Fibroblast of lung (primary cell): Measurements from ENCODE around the gene RGS19. TPM values are rescaled to one million over a fixed set of nuclear protein-coding genes. Genes with fewer than 3 reads are reported as not detected.

Source experiments
- DNase-seq, 2 donors: peaks; one replicate each; pipeline versions ENCODE4 v3.0.0 to v3.0.0-alpha.2; 2010; ENCODE audit warnings: low read depth in 2 of 2
- H2AFZ ChIP-seq: 2 replicates; pipeline ENCODE4 v1.5.1; 2012; ENCODE audit warnings: low read length, control low read depth, inconsistent platforms
- H3K27ac ChIP-seq: 2 replicates; pipeline ENCODE4 v1.5.1; 2011; ENCODE audit warnings: low read length, control low read depth; ENCODE audit not compliant: insufficient read depth
- H3K27me3 ChIP-seq: 2 replicates; pipeline ENCODE4 v1.5.1; 2011; ENCODE audit warnings: mild to moderate bottlenecking, low read length; ENCODE audit not compliant: control insufficient read depth, insufficient read depth
- H3K36me3 ChIP-seq: 2 replicates; pipeline ENCODE4 v1.5.1; 2011; ENCODE audit warnings: low read length; ENCODE audit not compliant: control insufficient read depth, insufficient read depth
- H3K4me1 ChIP-seq: 2 replicates; pipeline ENCODE4 v1.5.1; 2011; ENCODE audit warnings: low read length; ENCODE audit not compliant: control insufficient read depth, insufficient read depth; ENCODE audit errors: extremely low read depth
- H3K4me2 ChIP-seq: 2 replicates; pipeline ENCODE4 v1.5.1; 2011; ENCODE audit warnings: low read length, control low read depth; ENCODE audit not compliant: insufficient read depth; ENCODE audit errors: extremely low read depth
- H3K4me3 ChIP-seq, 4 experiments: fragments of 200-600 bp in 1 of 4; sonication (generic) in 1 of 4; replicated peaks in 1 of 4; 2 replicates each; pipeline ENCODE4 v1.5.1; 2011 to 2016; ENCODE audit warnings: low read length in 4 of 4, low read depth in 3 of 4, mild to moderate bottlenecking in 3 of 4, control low read depth in 2 of 4, inconsistent platforms in 1 of 4, mixed read lengths in 1 of 4; ENCODE audit not compliant: insufficient read depth in 1 of 4; ENCODE audit errors: control extremely low read depth in 1 of 4
- H3K79me2 ChIP-seq: 2 replicates; pipeline ENCODE4 v1.5.1; 2012; ENCODE audit warnings: mild to moderate bottlenecking, low read length, inconsistent platforms; ENCODE audit not compliant: control insufficient read depth, insufficient read depth
- H3K9ac ChIP-seq: 2 replicates; pipeline ENCODE4 v1.5.1; 2011; ENCODE audit warnings: mild to moderate bottlenecking, low read length, control low read depth; ENCODE audit not compliant: insufficient read depth
- H3K9me3 ChIP-seq: 2 replicates; pipeline ENCODE4 v1.5.1; 2012; ENCODE audit warnings: low read depth, low read length; ENCODE audit not compliant: control insufficient read depth, insufficient read depth
- H4K20me1 ChIP-seq: 2 replicates; pipeline ENCODE4 v1.5.1; 2011; ENCODE audit warnings: low read length; ENCODE audit not compliant: control insufficient read depth, insufficient read depth; ENCODE audit errors: extremely low read depth
- CTCF ChIP-seq, 2 donors: IDR thresholded peaks in 1 of 2; conservative IDR thresholded peaks in 1 of 2; 1 replicate in 1 of 2; 2 replicates in 1 of 2; pipeline ENCODE4 v1.5.1; 2011 to 2012; ENCODE audit warnings: low read length in 2 of 2, control low read depth in 1 of 2, inconsistent platforms in 1 of 2, low read depth in 1 of 2, mild to moderate bottlenecking in 1 of 2
- EZH2 ChIP-seq: IDR thresholded peaks from 2 replicates; pipeline ENCODE4 v1.5.1; 2012; ENCODE audit warnings: low read length, control low read depth, mild to moderate bottlenecking; ENCODE audit errors: missing control alignments
- polyA plus RNA-seq, 2 donors: library from polyadenylated mRNA; depleted of rRNA in 1 of 2; stranded (reverse) in 1 of 2; unstranded in 1 of 2; fragments of >200 nt; gene quantifications; 2 replicates each; pipeline ENCODE4 v1.2.1, GENCODE V29; 2011 to 2012; ENCODE audit warnings: missing spikeins in 1 of 2
- total RNA-seq: library from RNA; depleted of rRNA; stranded (reverse); fragments of >200 nt; gene quantifications from 2 replicates; pipeline ENCODE4 v1.2.1, GENCODE V29; 2014

Gene RGS19
- total and polyA plus RNA-seq, 2 donors (not counting 1 experiment from before 2014, with no cell fraction given) = 5.8 to 9.1 TPM

- DNase-seq = no peak
- Histone ChIP-seq H3K27ac (no peak overlapping the region), H4K20me1 (no peaks in the 10 kb centered on the region)
These were observed 17.2 kb upstream of the RGS19 start for GRCh38 chr20:64096535-64096934.

GRCh38 chr20:64095927-64096326 is 16.6 kb upstream of the RGS19 start:
- no peak overlapping the region for H3K4me3 ChIP-seq
- H3K27ac ChIP-seq = no peak overlapping the region
- no peaks in the 10 kb centered on the region for H3K36me3 ChIP-seq
- no peaks in the 10 kb centered on the region for H4K20me1 ChIP-seq
- peaks cover 8% of the 10 kb centered on the region for H3K27me3 ChIP-seq
- no peak for TF ChIP-seq CTCF (conservative IDR thresholded peaks at IDR 0.05 in 1 of 2, IDR thresholded peaks at IDR 0.05 in 1 of 2; ENCODE audit: low read depth in 1 of 2, low read length in 2 of 2)
- TF ChIP-seq EZH2 = no peak
- H3K9me3 ChIP-seq = no peaks in the 10 kb centered on the region
- no peak overlapping the region for H3K9ac ChIP-seq
- no peaks in the 10 kb centered on the region for H3K4me1 ChIP-seq
- H2AFZ ChIP-seq = no peak overlapping the region
- no peak for DNase-seq
- H3K79me2 ChIP-seq = no peaks in the 10 kb centered on the region
- H3K4me2 ChIP-seq = no peak overlapping the region

More at GRCh38 chr20:64096535-64096934, 17.2 kb upstream of the RGS19 start:
- Histone ChIP-seq H3K4me1 (no peaks in the 10 kb centered on the region), H2AFZ (no peak overlapping the region), H3K4me2 (no peak overlapping the region), H3K9me3 (no peaks in the 10 kb centered on the region), H3K79me2 (no peaks in the 10 kb centered on the region), H3K27me3 (peaks cover 14% of the 10 kb centered on the region), H3K36me3 (no peaks in the 10 kb centered on the region), H3K9ac (no peak overlapping the region), H3K4me3 (no peak overlapping the region)
- TF ChIP-seq EZH2 (no peak), CTCF (conservative IDR thresholded peaks at IDR 0.05 in 1 of 2, IDR thresholded peaks at IDR 0.05 in 1 of 2; ENCODE audit: low read depth in 1 of 2, low read length in 2 of 2) (no peak)

- H4K20me1 ChIP-seq = no peaks in the 10 kb centered on the region
- no peaks in the 10 kb centered on the region for H3K79me2 ChIP-seq
- no peaks in the 10 kb centered on the region for H3K36me3 ChIP-seq
- DNase-seq = no peak
- peaks cover 4% of the 10 kb centered on the region for H3K27me3 ChIP-seq
- H3K4me2 ChIP-seq = no peak overlapping the region
- no peaks in the 10 kb centered on the region for H3K4me1 ChIP-seq
- H3K9ac ChIP-seq = no peak overlapping the region
- no peak for TF ChIP-seq EZH2
- H3K4me3 ChIP-seq = no peak overlapping the region
- H3K27ac ChIP-seq = no peak overlapping the region
- no peaks in the 10 kb centered on the region for H3K9me3 ChIP-seq
- no peak overlapping the region for H2AFZ ChIP-seq
These were observed 16.1 kb upstream of the RGS19 start for GRCh38 chr20:64095455-64095854.
